GM12878 (cell line): ENCODE data around the gene WDFY4. TPM values are rescaled to one million over a fixed set of nuclear protein-coding genes. Genes with fewer than 3 reads are reported as not detected.

Experiments
- ATAC-seq: fragments of 200-7000 bp; cut with Tn5 transposase; 3 replicates; pipeline ENCODE4 v1.9.1; 2020; ENCODE audit warnings: mild to moderate bottlenecking, moderate library complexity
- BruUV-seq: library from RNA; stranded (reverse); fragments of 400-500 nt; replicated peaks from 2 replicates; lab custom pipeline; 2021; lab: Mats Ljungman, UMichigan
- CTCF ChIA-PET: fragments of 300-600 bp; sonication (Branson Sonifier 250); formaldehyde crosslinking; extraction: SDS; loops from one replicate; lab custom pipeline; 2021; ENCODE audit warnings: inconsistent platforms; lab: Yijun Ruan, JAX
- POLR2A ChIA-PET: fragments of 350-600 bp; formaldehyde crosslinking; extraction: SDS; loops from one replicate; lab custom pipeline; 2021; ENCODE audit warnings: inconsistent platforms; lab: Charles Lee
- RAD21 ChIA-PET: fragments of 300-600 bp; sonication (Branson Sonifier 250); formaldehyde crosslinking; loops from one replicate; lab custom pipeline; 2023; ENCODE audit warnings: antibody characterized with exemption; ENCODE audit not compliant: unreplicated experiment; lab: Charles Lee
- SMC1A ChIA-PET: fragments of 300-600 bp; sonication (Branson Sonifier 250); formaldehyde crosslinking; loops from one replicate; lab custom pipeline; 2023; ENCODE audit not compliant: unreplicated experiment, uncharacterized antibody; lab: Charles Lee
- DNase-seq: peaks from one replicate; pipeline ENCODE4 v3.0.0-alpha.2; 2011; ENCODE audit warnings: low read depth, low spot score
- FAIRE-seq: peaks from 3 replicates; lab custom pipeline; 2011; peaks lifted over from hg19 to GRCh38; lab: Jason Lieb, UNC
- H2AFZ ChIP-seq: 2 replicates; pipeline ENCODE4 v1.6.0; 2011; ENCODE audit warnings: low read depth, low read length, control low read depth; ENCODE audit not compliant: control insufficient read depth
- H3K27ac ChIP-seq: 2 replicates; pipeline ENCODE4 v1.5.1; 2011; ENCODE audit warnings: control low read depth; ENCODE audit not compliant: control insufficient read depth, insufficient read depth
- H3K27me3 ChIP-seq, 2 experiments: replicated peaks in 1 of 2; 2 replicates each; pipeline versions ENCODE4 v1.6.0 to v1.6.1; 2011; ENCODE audit warnings: low read length in 1 of 2; ENCODE audit not compliant: control insufficient read depth in 2 of 2, insufficient read depth in 2 of 2
- H3K36me3 ChIP-seq, 2 experiments: 2 replicates each; pipeline ENCODE4 v1.5.1; 2011; ENCODE audit warnings: low read length in 1 of 2; ENCODE audit not compliant: control insufficient read depth in 2 of 2, insufficient read depth in 2 of 2
- H3K4me1 ChIP-seq: 2 replicates; pipeline ENCODE4 v1.6.1; 2011; ENCODE audit warnings: mild to moderate bottlenecking, low read length, moderate library complexity, mixed read lengths; ENCODE audit not compliant: control insufficient read depth, insufficient read depth
- H3K4me2 ChIP-seq: 2 replicates; pipeline ENCODE4 v1.6.0; 2011; ENCODE audit warnings: control low read depth; ENCODE audit not compliant: control insufficient read depth, insufficient read depth
- H3K4me3 ChIP-seq: fragments of 200-600 bp; sonication (generic); 2 replicates; pipeline ENCODE4 v1.5.1; 2016
- H3K79me2 ChIP-seq: 2 replicates; pipeline ENCODE4 v1.6.0; 2011; ENCODE audit warnings: low read length; ENCODE audit not compliant: control insufficient read depth, insufficient read depth
- H3K9ac ChIP-seq: 2 replicates; pipeline ENCODE4 v1.8.0; 2011; ENCODE audit warnings: low read length, control low read depth, mixed read lengths; ENCODE audit not compliant: control insufficient read depth, insufficient read depth
- H3K9me3 ChIP-seq: replicated peaks from 3 replicates; pipeline ENCODE4 v1.5.1; 2011; ENCODE audit warnings: mild to moderate bottlenecking, low read length; ENCODE audit not compliant: control insufficient read depth, insufficient read depth
- H4K20me1 ChIP-seq: 2 replicates; pipeline ENCODE4 v1.6.0; 2011; ENCODE audit not compliant: control insufficient read depth, insufficient read depth
- BACH1 ChIP-seq: fragments of 450-650 bp; IDR thresholded peaks from 2 replicates; pipeline ENCODE4 v1.6.1; 2017; ENCODE audit warnings: mild to moderate bottlenecking, borderline replicate concordance
- CHD2 ChIP-seq: IDR thresholded peaks from 2 replicates; pipeline ENCODE4 v1.6.1; 2011; ENCODE audit warnings: low read depth, low read length, improper control_type of control experiment, borderline replicate concordance
- E4F1 ChIP-seq: fragments of 450-650 bp; IDR thresholded peaks from 2 replicates; pipeline ENCODE4 v1.6.1; 2018; ENCODE audit warnings: borderline replicate concordance, mild to moderate bottlenecking; ENCODE audit not compliant: partially characterized antibody
- FOS ChIP-seq: IDR thresholded peaks from 3 replicates; pipeline ENCODE4 v1.6.1; 2011; ENCODE audit warnings: borderline replicate concordance; ENCODE audit not compliant: insufficient read length; ENCODE audit errors: extremely low read depth
- IKZF2 ChIP-seq, 2 experiments: fragments of 450-650 bp; IDR thresholded peaks; 2 replicates each; pipeline ENCODE4 v1.6.1; 2017; ENCODE audit warnings: mild to moderate bottlenecking in 2 of 2, moderate library complexity in 2 of 2
- MTA2 ChIP-seq: fragments of 450-650 bp; IDR thresholded peaks from 2 replicates; pipeline ENCODE4 v1.6.1; 2016; ENCODE audit warnings: low read depth, mild to moderate bottlenecking, moderate library complexity
- NFIC ChIP-seq: IDR thresholded peaks from 2 replicates; pipeline ENCODE4 v1.6.1; 2012; ENCODE audit warnings: low read depth, mild to moderate bottlenecking, inconsistent platforms, low read length, moderate library complexity
- NFYB ChIP-seq: IDR thresholded peaks from 2 replicates; pipeline ENCODE4 v1.6.1; 2011; ENCODE audit warnings: low read depth, mild to moderate bottlenecking, low read length, improper control_type of control experiment, moderate library complexity; ENCODE audit not compliant: insufficient read depth
- POU2F2 ChIP-seq: IDR thresholded peaks from 3 replicates; pipeline ENCODE4 v1.6.1; 2011; ENCODE audit warnings: low read depth, mild to moderate bottlenecking, low read length, borderline replicate concordance
- SMAD5 ChIP-seq: IDR thresholded peaks from 2 replicates; pipeline ENCODE4 v1.6.1; 2016; ENCODE audit warnings: antibody characterized with exemption, low read depth
- SMARCA5 ChIP-seq: fragments of 450-650 bp; IDR thresholded peaks from 2 replicates; pipeline ENCODE4 v1.6.1; 2017; ENCODE audit warnings: mild to moderate bottlenecking
- SMC3 ChIP-seq: IDR thresholded peaks from 2 replicates; pipeline ENCODE4 v1.6.1; 2011; ENCODE audit warnings: low read length, improper control_type of control experiment, borderline replicate concordance
- WGBS: methylation state at CpG from one replicate; pipeline ENCODE4 v1.1.6; 2016; ENCODE audit warnings: low lambda C conversion rate; ENCODE audit not compliant: insufficient replicate concordance, insufficient coverage; ENCODE audit errors: missing lambda C conversion rate; 5-methylcytosine and 5-hydroxymethylcytosine counted together
- in situ Hi-C: fragments of 300-500 bp; cut with MboI; formaldehyde crosslinking; loops from 9 replicates; pipeline ENCODE4 v1.14.3; 2018; ENCODE audit warnings: mixed read lengths
- intact Hi-C: fragments of 100-400 bp; cut with micrococcal nuclease; formaldehyde crosslinking; loops from one replicate; pipeline ENCODE4 v1.14.2; 2022; ENCODE audit not compliant: unreplicated experiment
- polyA plus RNA-seq, 11 experiments: library from polyadenylated mRNA; depleted of rRNA in 4 of 11; unstranded in 6 of 11; stranded (reverse) in 5 of 11; fragments of >200 nt; fragmentation: Nextera tagmentation in 4 of 11; fragmentation: Illumina TruSeq in 1 of 11; extraction: Ambion mirVana in 4 of 11; extraction: Trizol in 1 of 11; gene quantifications; 1 replicate in 1 of 11; 2 replicates in 10 of 11; pipeline versions ENCODE4 v1.2.1 to v1.2.3, GENCODE V29; 2011 to 2016; ENCODE audit warnings: inconsistent platforms in 2 of 11, missing spikeins in 2 of 11, low read depth in 1 of 11
- total RNA-seq, 4 experiments: library from RNA; depleted of rRNA in 3 of 4; stranded (reverse); fragments of >200 nt in 3 of 4; fragmentation: Illumina TruSeq in 1 of 4; extraction: Trizol in 1 of 4; gene quantifications; 2 replicates each; pipeline versions ENCODE4 v1.2.1 to v1.2.3, GENCODE V29; 2013 to 2021

The WDFY4 gene
- total and polyA plus RNA-seq, 10 of the 15 experiments (the other 5 are each of a cell fraction or from before 2014, with no cell fraction given): 13.5 to 132 (median 47.3) TPM

- intact Hi-C loops: no loop called here
- H3K27ac ChIP-seq: no peak overlapping the region
- peaks cover 29 to 31% of the 10 kb centered on the region in 2 experiments for H3K36me3 ChIP-seq
- no peak for DNase-seq
- POLR2A ChIA-PET: no interaction called here
- no peak overlapping the region for H3K9ac ChIP-seq
- SMC1A ChIA-PET: no interaction called here
- no peaks in the 10 kb centered on the region for H3K4me1 ChIP-seq
- no peak overlapping the region for H3K4me3 ChIP-seq
- no peaks in the 10 kb centered on the region for H4K20me1 ChIP-seq
- no peak for TF ChIP-seq POU2F2
- no peak for TF ChIP-seq BACH1
- TF ChIP-seq SMAD5: no peak
- TF ChIP-seq SMC3: no peak
- no peak for TF ChIP-seq CHD2
- RAD21 ChIA-PET: no interaction called here
- H2AFZ ChIP-seq: no peak overlapping the region
- FAIRE-seq: no peak
- in situ Hi-C loops: no loop called here
- WGBS: 96% methylated on average over 6 of the region's 6 CpGs
- no TSS peak for BruUV-seq
- H3K4me2 ChIP-seq: no peak overlapping the region
- no peaks in the 10 kb centered on the region for H3K27me3 ChIP-seq
- CTCF ChIA-PET: interaction anchor here (1.3 to 1.5 kb wide), 3 partner anchors 12 to 238 kb away, joined by 3 to 8 read pairs (median 3); no protein-coding TSS in a partner anchor
- ATAC-seq: no peak
- no peaks in the 10 kb centered on the region for H3K79me2 ChIP-seq
- no peaks in the 10 kb centered on the region for H3K9me3 ChIP-seq
Measured at GRCh38 chr10:48894911-48895802, 210.5 kb downstream of the WDFY4 start.

- Histone ChIP-seq H3K9me3 (no peaks in the 10 kb centered on the region), H3K79me2 (no peaks in the 10 kb centered on the region), H3K36me3 (peaks cover 26 to 27% of the 10 kb centered on the region in 2 experiments), H4K20me1 (no peaks in the 10 kb centered on the region), H3K27ac (no peak overlapping the region), H3K4me1 (no peaks in the 10 kb centered on the region), H3K4me2 (no peak overlapping the region), H3K4me3 (no peak overlapping the region), H3K9ac (no peak overlapping the region), H2AFZ (no peak overlapping the region), H3K27me3 (no peaks in the 10 kb centered on the region)
- intact Hi-C loops (no loop called here), in situ Hi-C loops (no loop called here)
- POLR2A ChIA-PET: no interaction called here
- ATAC-seq (no peak), FAIRE-seq (no peak), DNase-seq (no peak)
- WGBS: 93% methylated on average over 3 of the region's 3 CpGs
- CTCF ChIA-PET: interaction anchor here (1.3 to 1.5 kb wide), 2 partner anchors 13 to 239 kb away, joined by 3 to 8 read pairs; no protein-coding TSS in a partner anchor
- RAD21 ChIA-PET: no interaction called here
- SMC1A ChIA-PET: no interaction called here
- TF ChIP-seq NFIC (no peak), E4F1 (no peak), SMARCA5 (no peak), MTA2 (no peak), FOS (no peak), IKZF2 (IDR thresholded peaks at IDR 0.05) (no peak), NFYB (no peak)
- no TSS peak for BruUV-seq
Measured at GRCh38 chr10:48895803-48896195, 211.1 kb downstream of the WDFY4 start.
